Colonic mucosa (tissue), 4 donors: Measurements from ENCODE around the gene RAB6A. TPM values are rescaled to one million over a fixed set of nuclear protein-coding genes. Genes with fewer than 3 reads are reported as not detected.

Source experiments
- DNase-seq: peaks from one replicate; pipeline ENCODE4 v3.0.0-alpha.2; 2020
- H3K27ac ChIP-seq: fragments of 200-600 bp; one replicate; pipeline ENCODE4 v1.8.0; 2021
- H3K27me3 ChIP-seq: fragments of 200-600 bp; one replicate; pipeline ENCODE4 v1.8.0; 2021
- H3K36me3 ChIP-seq: fragments of 200-600 bp; one replicate; pipeline ENCODE4 v1.8.0; 2021
- H3K4me1 ChIP-seq: fragments of 200-600 bp; one replicate; pipeline ENCODE4 v1.8.0; 2021; ENCODE audit warnings: mild to moderate bottlenecking
- H3K4me3 ChIP-seq: fragments of 200-600 bp; one replicate; pipeline ENCODE4 v1.8.0; 2021
- H3K9ac ChIP-seq, 2 donors: one replicate each; pipeline ENCODE4 v1.7.0; 2013; ENCODE audit warnings: control low read depth in 2 of 2, low read depth in 2 of 2, low read length in 2 of 2
- H3K9me3 ChIP-seq: fragments of 200-600 bp; one replicate; pipeline ENCODE4 v1.8.0; 2021
- intact Hi-C: fragments of 100-400 bp; cut with DNase I; formaldehyde crosslinking; loops from one replicate; pipeline ENCODE4 v1.14.1; 2022
- total RNA-seq, 2 donors: library from RNA; stranded (reverse); fragmentation: NEBNext Ultra II Directional in 1 of 2; extraction: Animal tissue kit (Norgen Biotek cat#: 25700) in 1 of 2; gene quantifications; one replicate each; pipeline ENCODE4 v1.2.1, GENCODE V29; 2021
- TF ChIP-seq, protein P1 (sequence below): fragments of 200-600 bp; IDR thresholded peaks from one replicate; pipeline ENCODE4 v1.8.0; 2022; ENCODE audit warnings: antibody characterized with exemption, mild to moderate bottlenecking
- donor health status: healthy.
- donor health status: DM: no; HTN: no; CAD: no.
- donor health status: DM: no; HTN: no; CAD: no.

Gene RAB6A
- total RNA-seq, 2 donors from 2014 or later, result 160 to 198 TPM

DNA sequence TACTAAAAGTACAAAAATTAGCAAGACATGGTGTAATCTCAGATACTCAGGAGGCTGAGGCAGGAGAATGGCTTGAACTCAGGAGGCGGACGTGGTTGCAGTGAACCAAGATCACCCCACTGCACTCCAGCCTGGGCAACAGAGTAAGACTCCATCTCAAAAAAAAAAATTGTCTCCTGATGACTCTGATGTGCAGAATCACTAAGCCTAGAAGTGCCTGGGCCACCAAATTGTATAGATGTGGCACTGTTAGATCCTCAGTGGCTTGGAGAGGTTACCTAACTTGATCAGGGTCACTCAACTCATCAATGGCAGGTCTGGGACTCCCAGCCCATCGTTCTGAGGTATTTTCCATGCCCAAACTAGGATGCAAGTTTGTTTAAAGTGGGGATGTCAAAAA lies 103.9 kb downstream of the RAB6A start:
- DNase-seq, result no peak
- no peaks in the 10 kb centered on the region for H3K9me3 ChIP-seq
- peaks cover 6% of the 10 kb centered on the region for H3K4me1 ChIP-seq
- no peak overlapping the region for H3K9ac ChIP-seq
- intact Hi-C loops, result no loop called here
- no peak overlapping the region for H3K27ac ChIP-seq
- no peaks in the 10 kb centered on the region for H3K36me3 ChIP-seq
- TF ChIP-seq, protein P1, sequence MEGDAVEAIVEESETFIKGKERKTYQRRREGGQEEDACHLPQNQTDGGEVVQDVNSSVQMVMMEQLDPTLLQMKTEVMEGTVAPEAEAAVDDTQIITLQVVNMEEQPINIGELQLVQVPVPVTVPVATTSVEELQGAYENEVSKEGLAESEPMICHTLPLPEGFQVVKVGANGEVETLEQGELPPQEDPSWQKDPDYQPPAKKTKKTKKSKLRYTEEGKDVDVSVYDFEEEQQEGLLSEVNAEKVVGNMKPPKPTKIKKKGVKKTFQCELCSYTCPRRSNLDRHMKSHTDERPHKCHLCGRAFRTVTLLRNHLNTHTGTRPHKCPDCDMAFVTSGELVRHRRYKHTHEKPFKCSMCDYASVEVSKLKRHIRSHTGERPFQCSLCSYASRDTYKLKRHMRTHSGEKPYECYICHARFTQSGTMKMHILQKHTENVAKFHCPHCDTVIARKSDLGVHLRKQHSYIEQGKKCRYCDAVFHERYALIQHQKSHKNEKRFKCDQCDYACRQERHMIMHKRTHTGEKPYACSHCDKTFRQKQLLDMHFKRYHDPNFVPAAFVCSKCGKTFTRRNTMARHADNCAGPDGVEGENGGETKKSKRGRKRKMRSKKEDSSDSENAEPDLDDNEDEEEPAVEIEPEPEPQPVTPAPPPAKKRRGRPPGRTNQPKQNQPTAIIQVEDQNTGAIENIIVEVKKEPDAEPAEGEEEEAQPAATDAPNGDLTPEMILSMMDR, result no peak
- H3K4me3 ChIP-seq, result no peak overlapping the region
- H3K27me3 ChIP-seq, result no peaks in the 10 kb centered on the region

DNA sequence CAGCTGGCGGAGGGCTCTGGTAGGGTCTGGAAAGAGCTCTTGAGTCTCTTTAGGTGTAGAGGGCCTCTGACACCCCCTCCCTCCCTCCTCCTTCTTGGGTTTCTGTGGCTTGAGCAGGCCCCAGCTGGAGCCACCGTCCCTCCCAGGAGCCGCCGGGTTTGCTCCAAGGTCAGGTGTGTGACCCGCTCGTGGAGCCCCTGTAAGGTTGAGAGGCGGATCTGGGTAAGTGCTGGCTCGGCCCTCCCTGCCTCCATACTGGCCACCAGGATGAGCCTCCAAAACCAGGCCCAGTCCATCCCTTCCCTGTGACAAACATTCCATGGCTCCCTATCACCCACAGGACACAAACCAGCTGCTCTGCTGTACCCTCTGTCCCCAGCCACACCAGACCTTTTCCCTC lies 105.2 kb downstream of the RAB6A start:
- Histone ChIP-seq H3K27me3 (no peaks in the 10 kb centered on the region), H3K9me3 (no peaks in the 10 kb centered on the region), H3K4me3 (no peak overlapping the region), H3K27ac (no peak overlapping the region), H3K9ac (no peak overlapping the region), H3K4me1 (peaks cover 2% of the 10 kb centered on the region), H3K36me3 (no peaks in the 10 kb centered on the region)
- intact Hi-C loops, result no loop called here
- no peak for DNase-seq
- TF ChIP-seq, protein P1, result no peak

DNA sequence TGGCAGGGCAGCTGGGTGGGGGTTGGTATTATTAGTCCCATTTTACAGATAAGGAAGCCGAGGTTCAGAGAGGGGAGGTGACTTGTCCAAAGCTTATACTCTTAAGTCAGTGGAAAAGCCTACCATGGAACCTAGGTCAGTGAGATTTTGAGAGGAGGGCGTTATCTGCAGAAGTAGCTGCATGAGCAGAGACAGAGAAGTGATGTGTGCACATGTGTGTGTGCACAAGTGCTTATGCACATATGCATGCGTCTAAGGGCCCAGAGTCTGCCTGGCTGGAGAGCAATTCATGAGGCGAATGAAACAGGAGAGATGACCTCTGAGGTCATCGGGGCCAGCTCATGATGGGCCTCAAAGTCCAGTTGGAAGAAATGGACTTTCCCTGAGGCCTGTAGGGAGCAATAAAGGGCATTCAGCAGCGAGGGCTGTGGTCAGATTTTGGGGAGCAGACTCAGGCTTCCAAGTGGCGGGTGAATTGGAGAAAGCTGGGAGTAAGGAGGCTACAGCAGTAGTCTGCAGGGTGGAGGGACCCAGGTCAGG lies 106.3 kb downstream of the RAB6A start:
- Histone ChIP-seq H3K4me1 (no peaks in the 10 kb centered on the region), H3K36me3 (no peaks in the 10 kb centered on the region), H3K9me3 (no peaks in the 10 kb centered on the region), H3K4me3 (no peak overlapping the region), H3K27me3 (no peaks in the 10 kb centered on the region), H3K9ac (no peak overlapping the region), H3K27ac (no peak overlapping the region)
- DNase-seq, result no peak
- TF ChIP-seq, protein P1, result no peak
- intact Hi-C loops, result no loop called here

DNA sequence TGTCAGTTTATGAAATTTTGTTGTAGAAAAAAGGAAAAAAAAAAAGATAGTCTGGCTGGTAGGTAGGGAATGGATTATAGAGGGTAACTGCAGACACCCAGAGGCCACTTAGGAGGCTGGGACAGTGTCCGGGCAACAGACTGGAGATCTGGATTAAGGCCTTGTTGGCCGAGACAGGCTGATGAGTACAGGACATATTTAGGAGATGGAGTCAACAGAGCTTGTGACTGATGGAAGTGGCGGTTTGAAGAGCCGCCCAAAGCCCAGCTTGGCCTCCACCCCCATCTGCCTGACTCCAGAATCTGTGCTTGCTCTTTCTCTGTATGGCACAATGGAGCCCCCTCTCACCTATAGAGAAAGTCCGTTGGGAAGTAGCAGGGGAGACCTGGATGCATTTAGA lies 106.9 kb downstream of the RAB6A start:
- no peaks in the 10 kb centered on the region for H3K27me3 ChIP-seq
- no peak for DNase-seq
- TF ChIP-seq, protein P1, result no peak
- H3K27ac ChIP-seq, result no peak overlapping the region
- intact Hi-C loops, result no loop called here
- H3K9me3 ChIP-seq, result no peaks in the 10 kb centered on the region
- H3K9ac ChIP-seq, result no peak overlapping the region
- no peaks in the 10 kb centered on the region for H3K4me1 ChIP-seq
- no peak overlapping the region for H3K4me3 ChIP-seq
- H3K36me3 ChIP-seq, result no peaks in the 10 kb centered on the region

DNA sequence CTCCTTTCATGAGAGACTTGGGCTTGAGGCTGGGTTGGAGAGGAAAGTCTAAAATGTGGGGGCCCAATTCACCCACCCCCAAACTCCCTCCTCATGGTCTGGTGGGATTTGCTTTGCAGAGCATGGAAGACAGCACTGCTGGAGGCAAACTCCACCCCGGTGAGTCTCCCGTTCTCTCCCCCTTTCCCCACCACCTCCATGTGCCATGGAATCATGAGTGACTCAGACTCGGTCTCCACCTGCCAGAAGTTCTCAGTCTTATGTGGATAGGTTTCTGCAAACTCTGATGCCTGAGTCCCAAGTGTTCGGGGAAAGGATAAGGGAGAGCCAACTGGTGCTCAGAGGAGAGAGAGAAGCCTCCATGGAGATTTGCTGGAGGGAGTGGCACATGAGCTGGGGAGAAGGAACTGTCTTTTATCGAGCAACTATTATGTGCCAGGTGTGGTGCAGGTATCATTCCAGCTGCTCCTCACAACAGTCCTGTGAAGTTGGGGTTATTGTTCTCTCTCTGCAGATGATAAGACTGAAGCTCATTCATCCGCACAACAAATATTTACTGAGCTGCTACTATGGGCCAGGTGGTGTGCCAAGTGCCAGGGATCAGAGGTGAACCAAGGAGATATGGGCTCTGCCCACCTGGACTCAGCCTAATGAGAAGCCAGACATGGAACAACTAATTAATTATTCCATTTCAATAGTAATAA lies 107.9 kb downstream of the RAB6A start:
- H3K4me3 ChIP-seq, result no peak overlapping the region
- no peaks in the 10 kb centered on the region for H3K4me1 ChIP-seq
- H3K27ac ChIP-seq, result no peak overlapping the region
- no peak for DNase-seq
- intact Hi-C loops, result no loop called here
- no peaks in the 10 kb centered on the region for H3K9me3 ChIP-seq
- no peak overlapping the region for H3K9ac ChIP-seq
- no peaks in the 10 kb centered on the region for H3K27me3 ChIP-seq
- no peaks in the 10 kb centered on the region for H3K36me3 ChIP-seq
- TF ChIP-seq, protein P1, result no peak
